Ascending aorta (tissue), 2 donors: ENCODE data around the gene TRAPPC6A. TPM values are rescaled to one million over a fixed set of nuclear protein-coding genes. Genes with fewer than 3 reads are reported as not detected.

Experiments
- DNase-seq, 2 donors: peaks; one replicate each; pipeline ENCODE4 v3.0.0-alpha.2; 2019; ENCODE audit warnings: low spot score in 2 of 2
- H3K27ac ChIP-seq, 2 donors: fragments of 200-600 bp; sonication (generic); one replicate each; pipeline ENCODE4 v1.5.1; 2016 to 2017; ENCODE audit warnings: mild to moderate bottlenecking in 1 of 2
- H3K27me3 ChIP-seq: fragments of 200-600 bp; sonication (generic); one replicate; pipeline ENCODE4 v1.5.1; 2017
- H3K36me3 ChIP-seq, 2 donors: fragments of 200-600 bp; sonication (generic); one replicate each; pipeline ENCODE4 v1.5.1; 2016
- H3K4me1 ChIP-seq, 2 donors: fragments of 200-600 bp; sonication (generic); one replicate each; pipeline ENCODE4 v1.5.1; 2016 to 2017; ENCODE audit warnings: mild to moderate bottlenecking in 1 of 2
- H3K4me3 ChIP-seq, 2 donors: fragments of 200-600 bp; sonication (generic); one replicate each; pipeline ENCODE4 v1.5.1; 2016 to 2017; ENCODE audit warnings: mild to moderate bottlenecking in 1 of 2
- H3K9me3 ChIP-seq, 2 donors: fragments of 200-600 bp; sonication (generic); one replicate each; pipeline ENCODE4 v1.5.1; 2016
- CTCF ChIP-seq, 3 experiments: fragments of 200-600 bp in 2 of 3; fragments of 450-650 bp in 1 of 3; sonication (generic) in 2 of 3; IDR thresholded peaks; one replicate each; pipeline ENCODE4 v1.5.1; 2016 to 2019; ENCODE audit warnings: antibody characterized with exemption in 3 of 3, mild to moderate bottlenecking in 1 of 3, moderate library complexity in 1 of 3
- intact Hi-C: fragments of 100-400 bp; cut with DNase I; formaldehyde crosslinking; loops from one replicate; pipeline ENCODE4 v1.15.1; 2023
- total RNA-seq: library from RNA; depleted of rRNA; stranded (reverse); fragments of >200 nt; gene quantifications from one replicate; pipeline ENCODE4 v1.1.0, GENCODE V29; 2016

The TRAPPC6A gene
- total RNA-seq, 1 donor from 2014 or later, result 18.3 TPM

GRCh38 chr19:45218426-45218825 is 40.4 kb upstream of the TRAPPC6A start:
- TF ChIP-seq CTCF (IDR thresholded peaks at IDR 0.05), result no peak
- peaks cover 7% of the 10 kb centered on the region for H3K27me3 ChIP-seq
- no peaks in the 10 kb centered on the region for H3K4me1 ChIP-seq
- no peaks in the 10 kb centered on the region for H3K9me3 ChIP-seq
- intact Hi-C loops, result no loop called here
- H3K4me3 ChIP-seq, result no peak overlapping the region
- H3K27ac ChIP-seq, result no peak overlapping the region
- H3K36me3 ChIP-seq, result no peaks in the 10 kb centered on the region
- no peak for DNase-seq

- Histone ChIP-seq H3K27me3 (peaks cover 7% of the 10 kb centered on the region), H3K36me3 (no peaks in the 10 kb centered on the region), H3K4me3 (no peak overlapping the region), H3K9me3 (no peaks in the 10 kb centered on the region), H3K4me1 (no peaks in the 10 kb centered on the region), H3K27ac (no peak overlapping the region)
- no peak for DNase-seq
- intact Hi-C loops, result no loop called here
- TF ChIP-seq CTCF (IDR thresholded peaks at IDR 0.05), result no peak
Observed at GRCh38 chr19:45217957-45218334, 39.9 kb upstream of the TRAPPC6A start.

GRCh38 chr19:45217193-45217956 is 39.3 kb upstream of the TRAPPC6A start:
- H3K9me3 ChIP-seq, result no peaks in the 10 kb centered on the region
- no peak overlapping the region for H3K27ac ChIP-seq
- DNase-seq, result no peak
- intact Hi-C loops, result no loop called here
- TF ChIP-seq CTCF (IDR thresholded peaks at IDR 0.05), result no peak
- no peaks in the 10 kb centered on the region for H3K4me1 ChIP-seq
- H3K4me3 ChIP-seq, result no peak overlapping the region
- peaks cover 7% of the 10 kb centered on the region for H3K27me3 ChIP-seq
- H3K36me3 ChIP-seq, result no peaks in the 10 kb centered on the region

- Histone ChIP-seq H3K36me3 (no peaks in the 10 kb centered on the region), H3K27me3 (peaks cover 7% of the 10 kb centered on the region), H3K4me1 (no peaks in the 10 kb centered on the region), H3K4me3 (no peak overlapping the region), H3K27ac (no peak overlapping the region), H3K9me3 (no peaks in the 10 kb centered on the region)
- TF ChIP-seq CTCF (IDR thresholded peaks at IDR 0.05), result no peak
- intact Hi-C loops, result no loop called here
- DNase-seq, result no peak
Observed at GRCh38 chr19:45216667-45217066, 38.6 kb upstream of the TRAPPC6A start.

- DNase-seq, result no peak
- H3K27me3 ChIP-seq, result peaks cover 7% of the 10 kb centered on the region
- no peaks in the 10 kb centered on the region for H3K9me3 ChIP-seq
- no peak for TF ChIP-seq CTCF (IDR thresholded peaks at IDR 0.05)
- H3K36me3 ChIP-seq, result no peaks in the 10 kb centered on the region
- H3K4me1 ChIP-seq, result no peaks in the 10 kb centered on the region
- no peak overlapping the region for H3K27ac ChIP-seq
- H3K4me3 ChIP-seq, result no peak overlapping the region
- intact Hi-C loops, result no loop called here
Observed at GRCh38 chr19:45215391-45216191, 37.6 kb upstream of the TRAPPC6A start.
